Measurements from ENCODE around the gene TSPAN14. TPM values are rescaled to one million over a fixed set of nuclear protein-coding genes. Genes with fewer than 3 reads are reported as not detected.

The TSPAN14 gene
- total RNA-seq, 1 experiment from 2014 or later = 73.5 TPM

- no peak for TF ChIP-seq ATF1 (CRISPR knock-in tag; IDR thresholded peaks at IDR 0.05)
- no peak for TF ChIP-seq AR (CRISPR knock-in tag; IDR thresholded peaks at IDR 0.05)
- TF ChIP-seq NR3C1 (CRISPR knock-in tag; conservative IDR thresholded peaks at IDR 0.05; ENCODE audit: low read depth) = no peak
- H3K27ac Mint-ChIP-seq = no peak overlapping the region
- ChIA-PET CTCF (interaction anchor here (1.1 to 3.3 kb wide), 4 partner anchors 33 to 185 kb away, joined by 3 to 12 read pairs (median 5); no protein-coding TSS in a partner anchor), POLR2A (no interaction called here)
- DNase-seq (ENCODE audit: low spot score) (no peak), ATAC-seq (no peak)
- H3K36me3 Mint-ChIP-seq = no peaks in the 10 kb centered on the region
- peaks cover 45% of the 10 kb centered on the region for H3K27me3 Mint-ChIP-seq (ENCODE audit: low read depth)
- peaks cover 61% of the 10 kb centered on the region for H3K4me1 Mint-ChIP-seq
- H3K9me3 Mint-ChIP-seq = no peaks in the 10 kb centered on the region
- H3K4me3 Mint-ChIP-seq = no peak overlapping the region
Measured at GRCh38 chr10:80411681-80412220, 42.4 kb upstream of the TSPAN14 start.

GRCh38 chr10:80412486-80412885, 41.6 kb upstream of the TSPAN14 start:
- Mint-ChIP-seq H3K4me3 (no peak overlapping the region), H3K36me3 (no peaks in the 10 kb centered on the region), H3K27ac (no peak overlapping the region), H3K9me3 (no peaks in the 10 kb centered on the region), H3K27me3 (ENCODE audit: low read depth) (peaks cover 41% of the 10 kb centered on the region), H3K4me1 (peaks cover 66% of the 10 kb centered on the region)
- DNase-seq (ENCODE audit: low spot score) (no peak), ATAC-seq (no peak)
- TF ChIP-seq ZNF532 (CRISPR knock-in tag; IDR thresholded peaks at IDR 0.05; ENCODE audit: borderline replicate concordance) (no peak), ZNF423 (CRISPR knock-in tag; IDR thresholded peaks at IDR 0.05) (no peak), JUN (CRISPR knock-in tag; IDR thresholded peaks at IDR 0.05) (no peak), E2F1 (CRISPR knock-in tag; IDR thresholded peaks at IDR 0.05) (no peak), NFYB (CRISPR knock-in tag; conservative IDR thresholded peaks at IDR 0.05; ENCODE audit: low read depth) (no peak), ZNF138 (CRISPR knock-in tag; conservative IDR thresholded peaks at IDR 0.05) (no peak)
- TF ChIP-seq, protein P1, sequence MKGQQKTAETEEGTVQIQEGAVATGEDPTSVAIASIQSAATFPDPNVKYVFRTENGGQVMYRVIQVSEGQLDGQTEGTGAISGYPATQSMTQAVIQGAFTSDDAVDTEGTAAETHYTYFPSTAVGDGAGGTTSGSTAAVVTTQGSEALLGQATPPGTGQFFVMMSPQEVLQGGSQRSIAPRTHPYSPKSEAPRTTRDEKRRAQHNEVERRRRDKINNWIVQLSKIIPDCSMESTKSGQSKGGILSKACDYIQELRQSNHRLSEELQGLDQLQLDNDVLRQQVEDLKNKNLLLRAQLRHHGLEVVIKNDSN (CRISPR knock-in tag; IDR thresholded peaks at IDR 0.05) = no peak
- ChIA-PET POLR2A (no interaction called here), CTCF (interaction anchor here (1.5 to 3.3 kb wide), 2 partner anchors 93 to 184 kb away, joined by 4 to 12 read pairs; no protein-coding TSS in a partner anchor)

- Mint-ChIP-seq H3K4me1 (peaks cover 71% of the 10 kb centered on the region), H3K9me3 (no peaks in the 10 kb centered on the region), H3K27ac (no peak overlapping the region), H3K27me3 (ENCODE audit: low read depth) (peaks cover 35% of the 10 kb centered on the region), H3K36me3 (no peaks in the 10 kb centered on the region), H3K4me3 (no peak overlapping the region)
- ChIA-PET CTCF (interaction anchor here (1.2 to 1.5 kb wide), 3 partner anchors 35 to 183 kb away, joined by 3 to 6 read pairs (median 4); no protein-coding TSS in a partner anchor), POLR2A (interaction anchor here (0.5 to 0.8 kb wide), 2 partner anchors 19 to 51 kb away, joined by 4 to 5 read pairs; no protein-coding TSS in a partner anchor)
- peak; percentile 44 for ATAC-seq
- peak; percentile 21 for DNase-seq (ENCODE audit: low spot score)
- TF ChIP-seq CREB1 (CRISPR knock-in tag; IDR thresholded peaks at IDR 0.05) = no peak
- TF ChIP-seq, protein P2, sequence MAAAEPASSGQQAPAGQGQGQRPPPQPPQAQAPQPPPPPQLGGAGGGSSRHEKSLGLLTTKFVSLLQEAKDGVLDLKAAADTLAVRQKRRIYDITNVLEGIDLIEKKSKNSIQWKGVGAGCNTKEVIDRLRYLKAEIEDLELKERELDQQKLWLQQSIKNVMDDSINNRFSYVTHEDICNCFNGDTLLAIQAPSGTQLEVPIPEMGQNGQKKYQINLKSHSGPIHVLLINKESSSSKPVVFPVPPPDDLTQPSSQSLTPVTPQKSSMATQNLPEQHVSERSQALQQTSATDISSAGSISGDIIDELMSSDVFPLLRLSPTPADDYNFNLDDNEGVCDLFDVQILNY (CRISPR knock-in tag; IDR thresholded peaks at IDR 0.05) = no peak
- no peak for TF ChIP-seq NR1H2 (CRISPR knock-in tag; IDR thresholded peaks at IDR 0.05)
- TF ChIP-seq, protein P3, sequence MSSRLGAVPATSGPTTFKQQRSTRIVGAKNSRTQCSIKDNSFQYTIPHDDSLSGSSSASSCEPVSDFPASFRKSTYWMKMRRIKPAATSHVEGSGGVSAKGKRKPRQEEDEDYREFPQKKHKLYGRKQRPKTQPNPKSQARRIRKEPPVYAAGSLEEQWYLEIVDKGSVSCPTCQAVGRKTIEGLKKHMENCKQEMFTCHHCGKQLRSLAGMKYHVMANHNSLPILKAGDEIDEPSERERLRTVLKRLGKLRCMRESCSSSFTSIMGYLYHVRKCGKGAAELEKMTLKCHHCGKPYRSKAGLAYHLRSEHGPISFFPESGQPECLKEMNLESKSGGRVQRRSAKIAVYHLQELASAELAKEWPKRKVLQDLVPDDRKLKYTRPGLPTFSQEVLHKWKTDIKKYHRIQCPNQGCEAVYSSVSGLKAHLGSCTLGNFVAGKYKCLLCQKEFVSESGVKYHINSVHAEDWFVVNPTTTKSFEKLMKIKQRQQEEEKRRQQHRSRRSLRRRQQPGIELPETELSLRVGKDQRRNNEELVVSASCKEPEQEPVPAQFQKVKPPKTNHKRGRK (CRISPR knock-in tag; IDR thresholded peaks at IDR 0.05; ENCODE audit: borderline replicate concordance) = no peak
Measured at GRCh38 chr10:80413271-80413996, 40.7 kb upstream of the TSPAN14 start.

Data from WTC11 (cell line).